Sigmoid colon (tissue), 3 donors: ENCODE measurements around the gene CENATAC.

Source experiments
- POLR2A ChIP-seq, 2 donors: fragments of 450-650 bp; IDR thresholded peaks; one replicate each; pipeline ENCODE4 v1.6.1; 2016; ENCODE audit warnings: antibody characterized with exemption in 2 of 2, mild to moderate bottlenecking in 2 of 2, moderate library complexity in 2 of 2
- TF ChIP-seq, protein P1 (sequence below), 4 experiments: fragments of 450-650 bp in 3 of 4; fragments of 200-600 bp in 1 of 4; IDR thresholded peaks; one replicate each; pipeline ENCODE4 v1.5.1; 2016 to 2019; ENCODE audit warnings: antibody characterized with exemption in 4 of 4, mild to moderate bottlenecking in 3 of 4, moderate library complexity in 2 of 4

DNA sequence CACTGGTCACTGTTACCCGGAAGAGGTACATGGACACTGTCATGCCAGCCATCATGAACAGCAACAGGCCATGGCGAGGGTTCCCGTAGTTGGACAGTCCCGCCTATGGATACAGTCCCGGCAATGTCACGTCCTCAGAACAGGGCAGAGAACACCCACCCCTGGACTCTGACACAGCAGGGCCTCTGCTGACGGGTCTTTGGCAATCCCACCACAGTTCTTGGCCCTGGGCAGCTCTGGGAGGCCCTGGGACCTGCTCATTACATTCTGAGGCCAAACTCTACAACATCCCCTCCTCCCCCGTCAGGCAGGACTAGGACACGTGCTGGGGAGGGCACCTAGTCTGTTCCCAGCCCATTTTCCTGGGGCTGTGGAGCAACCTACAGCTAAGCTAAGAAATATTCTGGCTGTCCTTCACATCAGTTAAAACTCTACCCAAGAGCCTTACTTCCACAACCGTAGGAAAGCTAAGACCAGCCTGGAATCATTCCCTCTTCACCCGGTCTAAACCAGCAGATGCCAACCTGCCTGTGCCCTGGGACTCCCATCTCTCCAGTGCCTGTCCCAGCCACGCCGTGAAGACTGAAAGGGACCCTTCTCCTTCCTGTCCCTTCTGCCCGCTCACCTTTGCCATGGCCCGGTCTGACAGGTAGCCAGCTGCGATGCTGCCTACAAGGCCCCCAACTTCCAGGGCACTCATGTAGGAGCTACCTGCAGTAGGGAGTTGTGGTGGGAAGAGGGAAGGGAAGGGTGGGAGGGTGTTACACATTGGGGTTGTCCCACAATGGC is 28.2 kb downstream of the CENATAC start:
- no peak for TF ChIP-seq POLR2A (IDR thresholded peaks at IDR 0.05)
- TF ChIP-seq, protein P1, sequence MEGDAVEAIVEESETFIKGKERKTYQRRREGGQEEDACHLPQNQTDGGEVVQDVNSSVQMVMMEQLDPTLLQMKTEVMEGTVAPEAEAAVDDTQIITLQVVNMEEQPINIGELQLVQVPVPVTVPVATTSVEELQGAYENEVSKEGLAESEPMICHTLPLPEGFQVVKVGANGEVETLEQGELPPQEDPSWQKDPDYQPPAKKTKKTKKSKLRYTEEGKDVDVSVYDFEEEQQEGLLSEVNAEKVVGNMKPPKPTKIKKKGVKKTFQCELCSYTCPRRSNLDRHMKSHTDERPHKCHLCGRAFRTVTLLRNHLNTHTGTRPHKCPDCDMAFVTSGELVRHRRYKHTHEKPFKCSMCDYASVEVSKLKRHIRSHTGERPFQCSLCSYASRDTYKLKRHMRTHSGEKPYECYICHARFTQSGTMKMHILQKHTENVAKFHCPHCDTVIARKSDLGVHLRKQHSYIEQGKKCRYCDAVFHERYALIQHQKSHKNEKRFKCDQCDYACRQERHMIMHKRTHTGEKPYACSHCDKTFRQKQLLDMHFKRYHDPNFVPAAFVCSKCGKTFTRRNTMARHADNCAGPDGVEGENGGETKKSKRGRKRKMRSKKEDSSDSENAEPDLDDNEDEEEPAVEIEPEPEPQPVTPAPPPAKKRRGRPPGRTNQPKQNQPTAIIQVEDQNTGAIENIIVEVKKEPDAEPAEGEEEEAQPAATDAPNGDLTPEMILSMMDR (IDR thresholded peaks at IDR 0.05), result no peak
